ENCODE data around the gene PPIL1.
"Not testable (repeated sequence)": the region's sequence is repeated elsewhere in the genome, so short reads cannot be mapped to it uniquely, and the experiment has no call there.

GRCh38 chr6:36891153-36891552 lies 16.6 kb upstream of the PPIL1 start:
- TF ChIP-seq RAD21 (IDR thresholded peaks at IDR 0.05 in 1 of 2, conservative IDR thresholded peaks at IDR 0.05 in 1 of 2; ENCODE audit: low read depth in 2 of 2, low read length in 2 of 2); CTCF (IDR thresholded peaks at IDR 0.05; ENCODE audit: control extremely low read depth in 1 of 3, insufficient read depth in 1 of 3, low read depth in 1 of 3, low read length in 3 of 3): not testable (repeated sequence)
